H1 (cell line): ENCODE results near the gene IFNL1.

ENCODE experiments used
- CHD2 ChIP-seq: IDR thresholded peaks from 2 replicates; pipeline ENCODE4 v1.6.1; 2012; ENCODE audit warnings: low read length, improper control_type of control experiment
- CREB1 ChIP-seq: IDR thresholded peaks from 2 replicates; pipeline ENCODE4 v1.6.1; 2012; ENCODE audit warnings: inconsistent platforms
- EZH2 ChIP-seq: fragments of 200-600 bp; sonication (generic); IDR thresholded peaks from 2 replicates; pipeline ENCODE4 v1.7.1; 2012; ENCODE audit warnings: low read depth, mild to moderate bottlenecking, moderate library complexity, low read length, inconsistent platforms; ENCODE audit not compliant: severe bottlenecking
- GABPA ChIP-seq: IDR thresholded peaks from 2 replicates; pipeline ENCODE4 v1.6.1; 2011; ENCODE audit warnings: mild to moderate bottlenecking, low read length, moderate library complexity, borderline replicate concordance; ENCODE audit not compliant: insufficient read depth
- JUND ChIP-seq: IDR thresholded peaks from 2 replicates; pipeline ENCODE4 v1.6.1; 2011; ENCODE audit warnings: mild to moderate bottlenecking, improper control_type of control experiment, low read length
- POLR2A ChIP-seq, 2 experiments: IDR thresholded peaks; 1 replicate in 1 of 2; 2 replicates in 1 of 2; pipeline ENCODE4 v1.6.1; 2011; ENCODE audit warnings: low read depth in 2 of 2, low read length in 2 of 2, mild to moderate bottlenecking in 2 of 2; ENCODE audit errors: control extremely low read depth in 1 of 2
- POLR2AphosphoS5 ChIP-seq: IDR thresholded peaks from 2 replicates; pipeline ENCODE4 v1.6.1; 2011; ENCODE audit warnings: low read depth, low read length
- RXRA ChIP-seq: IDR thresholded peaks from 2 replicates; pipeline ENCODE4 v1.6.1; 2011; ENCODE audit warnings: low read depth, mild to moderate bottlenecking, low read length, moderate library complexity; ENCODE audit not compliant: insufficient read depth
- SP1 ChIP-seq: IDR thresholded peaks from 2 replicates; pipeline ENCODE4 v1.6.1; 2011; ENCODE audit warnings: low read depth, low read length
- TEAD4 ChIP-seq: IDR thresholded peaks from 2 replicates; pipeline ENCODE4 v1.6.1; 2012; ENCODE audit warnings: low read depth, low read length, inconsistent platforms, mixed read lengths
- YY1 ChIP-seq: IDR thresholded peaks from 2 replicates; pipeline ENCODE4 v1.6.1; 2011; ENCODE audit warnings: low read depth, mild to moderate bottlenecking, low read length
- TF ChIP-seq, protein P1 (sequence below), 3 experiments: IDR thresholded peaks; 1 replicate in 2 of 3; 2 replicates in 1 of 3; pipeline versions ENCODE4 v1.5.1 to v1.6.1; 2011; ENCODE audit warnings: low read length in 3 of 3, mild to moderate bottlenecking in 3 of 3, inconsistent platforms in 2 of 3, low read depth in 1 of 3, moderate library complexity in 1 of 3; ENCODE audit not compliant: insufficient read depth in 1 of 3; ENCODE audit errors: control extremely low read depth in 1 of 3

DNA sequence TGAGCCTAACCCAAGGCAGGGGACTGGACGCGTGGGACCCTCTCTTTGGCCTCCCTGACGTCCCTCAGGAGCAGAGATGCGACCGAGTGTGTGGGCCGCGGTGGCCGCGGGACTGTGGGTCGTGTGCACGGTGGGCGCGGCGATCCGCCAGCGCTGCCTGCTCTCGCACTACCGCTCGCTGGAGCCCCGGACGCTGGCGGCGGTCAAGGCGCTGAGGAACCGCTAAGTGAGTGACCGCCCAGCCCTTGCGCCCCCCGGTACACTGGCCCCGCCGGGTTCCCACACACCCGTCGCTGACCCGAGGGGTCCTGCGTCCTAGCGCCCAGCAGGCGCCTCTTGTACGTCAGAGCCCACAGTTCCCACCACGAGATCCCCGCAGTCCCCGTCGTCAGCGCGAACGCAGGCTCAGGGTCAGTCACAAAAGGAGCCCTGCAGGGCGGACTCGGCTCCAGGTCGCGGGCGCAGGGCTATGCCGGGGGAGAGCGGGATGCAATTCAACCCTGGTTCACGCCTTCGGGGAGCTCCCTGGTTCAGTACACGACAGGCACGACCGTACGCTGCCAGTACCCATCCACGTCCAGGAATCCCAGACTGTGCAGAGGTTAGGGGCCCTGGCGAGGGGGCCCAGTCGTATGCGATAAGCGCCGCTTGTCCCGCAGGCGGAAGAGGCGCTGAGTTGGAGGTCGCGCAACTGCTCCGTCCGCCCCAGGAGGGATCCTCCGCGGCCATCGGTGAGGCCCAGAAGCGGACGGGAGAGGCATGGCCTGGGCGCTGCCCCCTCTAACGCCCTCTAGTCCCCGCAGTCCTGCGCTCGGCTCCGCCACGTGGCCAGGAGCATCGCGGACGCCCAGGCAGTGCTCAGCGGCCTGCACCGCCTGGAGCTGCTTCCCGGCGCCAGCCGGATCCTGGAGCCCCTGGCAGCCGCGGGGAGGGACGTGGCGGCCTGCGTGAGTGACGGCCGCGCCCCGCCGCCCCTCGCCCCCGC is 31.6 kb upstream of the IFNL1 start:
- TF ChIP-seq, protein P1, sequence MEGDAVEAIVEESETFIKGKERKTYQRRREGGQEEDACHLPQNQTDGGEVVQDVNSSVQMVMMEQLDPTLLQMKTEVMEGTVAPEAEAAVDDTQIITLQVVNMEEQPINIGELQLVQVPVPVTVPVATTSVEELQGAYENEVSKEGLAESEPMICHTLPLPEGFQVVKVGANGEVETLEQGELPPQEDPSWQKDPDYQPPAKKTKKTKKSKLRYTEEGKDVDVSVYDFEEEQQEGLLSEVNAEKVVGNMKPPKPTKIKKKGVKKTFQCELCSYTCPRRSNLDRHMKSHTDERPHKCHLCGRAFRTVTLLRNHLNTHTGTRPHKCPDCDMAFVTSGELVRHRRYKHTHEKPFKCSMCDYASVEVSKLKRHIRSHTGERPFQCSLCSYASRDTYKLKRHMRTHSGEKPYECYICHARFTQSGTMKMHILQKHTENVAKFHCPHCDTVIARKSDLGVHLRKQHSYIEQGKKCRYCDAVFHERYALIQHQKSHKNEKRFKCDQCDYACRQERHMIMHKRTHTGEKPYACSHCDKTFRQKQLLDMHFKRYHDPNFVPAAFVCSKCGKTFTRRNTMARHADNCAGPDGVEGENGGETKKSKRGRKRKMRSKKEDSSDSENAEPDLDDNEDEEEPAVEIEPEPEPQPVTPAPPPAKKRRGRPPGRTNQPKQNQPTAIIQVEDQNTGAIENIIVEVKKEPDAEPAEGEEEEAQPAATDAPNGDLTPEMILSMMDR (IDR thresholded peaks at IDR 0.05; ENCODE audit: control extremely low read depth in 1 of 3, insufficient read depth in 1 of 3, low read depth in 1 of 3, low read length in 3 of 3), result peak in 1 of 3 experiments; percentile 6; a peak in 1 of 4 replicates
- TF ChIP-seq POLR2A (IDR thresholded peaks at IDR 0.05; ENCODE audit: control extremely low read depth in 1 of 2, low read depth in 2 of 2, low read length in 2 of 2), result no peak
- no peak for TF ChIP-seq POLR2AphosphoS5
- no peak for TF ChIP-seq YY1
- peak; percentile 95 for TF ChIP-seq EZH2
- no peak for TF ChIP-seq JUND
- TF ChIP-seq RXRA, result no peak
- no peak for TF ChIP-seq CHD2
- peak; percentile 16; the same call in 1 of the 2 replicates for TF ChIP-seq GABPA
- no peak for TF ChIP-seq SP1
- no peak for TF ChIP-seq CREB1
- no peak for TF ChIP-seq TEAD4
